NK-92 treated with Interleukin-12 subunit alpha and Interleukin-12 subunit beta, amount 100 ng/mL, for 24 hours (cell line): ENCODE measurements around the gene TJP2.
"Not testable (repeated sequence)": the region's sequence is repeated elsewhere in the genome, so short reads cannot be mapped to it uniquely, and the experiment has no call there.

Source experiments
- DNase-seq: peaks from one replicate; lab custom pipeline; 2025; lab: John Stamatoyannopoulos, UW

TJP2 gene

DNA sequence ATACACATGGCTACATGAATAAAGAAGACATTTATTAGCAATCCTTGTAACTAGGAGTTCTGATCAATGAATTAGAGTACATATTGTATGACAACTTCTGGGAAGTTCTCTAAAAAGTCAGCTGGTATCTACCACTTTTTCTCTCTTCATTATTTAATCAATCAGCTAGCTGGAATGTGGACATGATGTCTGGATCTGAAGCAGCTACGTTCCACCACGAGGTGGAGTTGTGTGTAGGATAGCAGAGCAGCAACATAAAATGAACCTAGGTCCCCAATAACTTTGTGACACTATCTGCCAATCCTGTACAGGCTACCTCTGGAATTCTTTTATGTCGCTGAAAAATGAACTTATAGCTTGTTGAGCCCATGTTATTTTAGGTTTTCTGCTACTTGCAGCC is 118.0 kb downstream of the TJP2 start:
- DNase-seq: no peak

DNA sequence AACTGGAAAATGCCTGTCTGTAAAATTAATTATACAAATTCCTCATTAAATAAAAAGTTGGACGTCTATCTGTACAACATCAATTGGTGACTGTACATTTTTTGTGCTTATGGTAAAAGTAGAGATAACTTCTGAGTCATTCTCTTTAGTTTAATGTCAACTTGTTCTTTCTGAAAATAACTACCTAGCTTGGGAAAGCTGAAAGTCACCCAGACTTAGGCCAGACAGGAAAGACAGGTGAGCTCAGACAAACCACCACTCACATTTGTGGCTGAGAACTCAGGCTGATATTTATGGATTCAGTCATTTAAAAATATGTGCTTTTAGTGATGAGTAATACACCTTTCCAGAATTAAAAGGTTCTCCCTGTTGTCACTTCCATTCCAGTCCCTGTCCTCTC is 119.1 kb downstream of the TJP2 start:
- DNase-seq: no peak

DNA sequence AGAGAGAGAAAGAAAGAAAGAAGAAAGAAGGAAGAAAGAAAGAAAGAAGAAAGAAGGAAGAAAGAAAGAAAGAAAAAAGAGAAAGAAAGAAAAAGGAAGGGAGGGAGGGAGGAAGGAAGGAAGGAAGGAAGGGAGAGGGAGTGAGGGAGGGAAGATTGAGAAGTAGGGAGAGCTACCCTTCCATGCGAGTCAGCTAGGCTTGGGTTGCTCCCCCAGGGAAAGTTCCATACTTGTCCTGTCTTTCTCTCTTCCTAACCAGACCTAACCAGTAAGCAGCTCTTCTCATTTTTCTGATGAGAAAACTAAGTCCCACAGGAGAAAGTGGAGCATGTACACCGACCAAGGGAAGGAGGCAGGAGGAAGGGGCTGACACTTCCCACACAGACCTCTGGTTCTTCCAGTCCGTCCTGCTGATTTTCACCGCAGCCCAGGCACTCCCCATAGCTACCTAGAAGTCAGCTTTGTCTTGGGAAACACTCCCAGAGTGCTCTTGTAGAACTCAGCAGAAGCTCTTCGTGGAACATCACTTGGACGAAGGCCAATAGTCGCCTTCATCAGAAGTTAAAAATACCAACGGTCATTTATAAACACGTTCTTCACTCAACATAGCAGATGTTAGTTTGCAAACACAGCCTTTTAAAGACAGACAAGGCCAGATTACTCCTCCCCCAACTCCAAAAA is 121.9 kb downstream of the TJP2 start:
- no peak for DNase-seq

DNA sequence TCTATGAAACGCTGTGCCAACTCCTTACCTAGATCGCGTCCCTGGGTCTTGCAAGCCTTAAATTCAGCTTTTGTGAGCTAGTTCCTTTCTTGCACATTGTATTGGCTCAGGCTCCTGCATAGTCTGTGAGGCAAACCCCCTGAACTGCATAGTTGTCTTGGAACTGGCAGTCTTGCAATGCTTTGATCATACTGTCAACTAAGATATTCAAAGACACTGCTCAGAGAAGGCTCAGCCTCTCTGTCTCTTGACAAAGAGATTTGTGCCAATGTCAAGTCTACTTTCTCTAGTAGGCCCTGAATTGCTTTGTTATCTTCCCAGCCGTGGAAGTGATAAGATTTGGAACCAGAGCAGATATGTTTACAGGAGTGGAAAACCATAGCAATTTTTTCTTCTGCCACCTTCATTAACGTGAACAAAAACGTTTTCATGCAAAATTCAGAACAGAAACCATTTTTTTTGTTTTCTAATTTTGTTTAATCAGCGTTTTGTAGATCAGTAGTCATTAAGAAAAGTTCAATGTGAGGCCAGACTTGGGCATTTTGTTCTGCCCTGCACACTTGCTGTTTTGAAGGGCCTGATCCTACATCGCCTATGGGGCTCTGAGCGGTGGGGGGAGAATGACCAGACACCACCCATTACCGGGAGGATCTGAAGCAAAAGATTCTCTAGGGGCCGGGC is 123.4 kb downstream of the TJP2 start:
- no peak for DNase-seq

DNA sequence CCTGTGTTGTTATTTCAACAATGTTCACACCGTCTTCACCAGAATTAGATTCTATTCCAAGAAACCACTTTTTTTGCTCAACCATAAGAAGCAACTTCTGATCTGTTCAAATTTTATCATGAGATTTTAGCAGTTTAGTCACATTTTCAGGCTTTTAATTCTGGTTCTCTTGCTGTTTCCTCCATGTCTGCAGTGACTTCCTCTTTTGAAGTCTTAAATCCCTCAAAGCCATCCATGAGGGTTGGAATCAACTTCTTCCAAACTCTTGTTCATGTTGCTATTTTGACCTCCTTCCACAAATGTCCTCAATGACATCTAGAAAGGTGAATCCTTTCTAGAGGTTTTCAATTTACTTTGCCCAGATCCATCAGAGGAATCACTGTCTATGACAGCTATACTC is 125.2 kb downstream of the TJP2 start:
- DNase-seq: no peak

DNA sequence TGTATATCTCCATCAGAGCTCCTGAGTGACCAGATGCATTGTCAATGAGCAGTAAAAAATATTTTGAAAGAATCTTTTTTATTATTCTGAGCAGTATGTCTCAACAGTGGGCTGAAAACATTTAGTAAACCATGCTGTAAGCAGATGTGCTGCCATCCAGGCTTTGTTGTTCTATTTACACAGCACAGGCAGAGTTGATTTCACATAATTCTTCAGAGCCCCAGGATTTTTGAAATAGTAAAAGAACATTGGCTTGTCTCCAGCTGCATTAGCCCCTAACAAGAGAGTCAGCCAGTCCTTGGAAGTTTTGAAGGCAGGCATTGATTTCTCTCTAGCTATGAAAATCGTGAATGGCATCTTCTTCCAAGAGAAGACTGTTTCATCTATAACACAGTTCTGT is 125.7 kb downstream of the TJP2 start:
- no peak for DNase-seq

DNA sequence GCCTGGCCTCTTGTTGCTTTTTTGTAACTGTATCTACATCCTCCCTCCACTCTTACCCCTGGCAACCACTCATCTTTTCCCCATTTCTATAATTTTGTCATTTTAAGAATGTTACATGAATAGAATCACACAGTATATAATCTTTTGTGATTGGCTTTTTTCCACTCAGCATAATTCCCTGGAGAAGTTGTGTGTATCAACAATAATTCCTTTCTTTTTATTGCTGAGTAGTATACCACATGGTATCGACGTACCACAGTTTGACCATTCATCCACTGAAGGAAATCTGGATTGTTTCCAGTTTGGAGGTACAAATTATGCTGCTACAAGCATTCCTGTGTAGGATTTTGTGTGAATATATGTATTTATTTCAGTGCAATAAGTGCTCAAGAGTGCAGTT is 129.3 kb downstream of the TJP2 start:
- DNase-seq: no peak

DNA sequence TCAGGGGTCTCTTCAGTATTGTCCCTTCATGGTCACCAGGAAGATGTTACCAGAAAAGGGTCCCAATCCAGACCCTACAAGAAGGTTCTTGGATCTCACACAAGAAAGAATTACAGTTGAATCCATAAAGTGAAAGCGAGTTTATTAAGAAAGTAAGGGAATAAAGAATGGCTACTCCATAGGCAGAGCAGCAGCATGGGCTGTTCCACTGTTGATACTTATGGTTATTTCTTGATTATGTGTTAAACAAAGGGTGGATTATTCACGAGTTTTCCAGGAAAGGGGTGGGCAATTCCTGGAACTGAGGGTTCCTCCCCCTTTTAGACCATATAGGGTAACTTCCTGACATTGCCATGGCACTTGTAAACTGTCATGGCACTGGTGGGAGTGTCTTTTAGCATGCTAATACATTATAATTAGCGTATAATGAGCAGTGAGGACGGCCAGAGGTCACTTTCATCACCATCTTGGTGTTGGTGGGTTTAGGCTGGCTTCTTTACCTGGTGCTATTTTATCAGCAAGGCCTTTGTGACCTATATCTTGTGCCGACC is 132.9 kb downstream of the TJP2 start:
- DNase-seq: not testable (repeated sequence)

DNA sequence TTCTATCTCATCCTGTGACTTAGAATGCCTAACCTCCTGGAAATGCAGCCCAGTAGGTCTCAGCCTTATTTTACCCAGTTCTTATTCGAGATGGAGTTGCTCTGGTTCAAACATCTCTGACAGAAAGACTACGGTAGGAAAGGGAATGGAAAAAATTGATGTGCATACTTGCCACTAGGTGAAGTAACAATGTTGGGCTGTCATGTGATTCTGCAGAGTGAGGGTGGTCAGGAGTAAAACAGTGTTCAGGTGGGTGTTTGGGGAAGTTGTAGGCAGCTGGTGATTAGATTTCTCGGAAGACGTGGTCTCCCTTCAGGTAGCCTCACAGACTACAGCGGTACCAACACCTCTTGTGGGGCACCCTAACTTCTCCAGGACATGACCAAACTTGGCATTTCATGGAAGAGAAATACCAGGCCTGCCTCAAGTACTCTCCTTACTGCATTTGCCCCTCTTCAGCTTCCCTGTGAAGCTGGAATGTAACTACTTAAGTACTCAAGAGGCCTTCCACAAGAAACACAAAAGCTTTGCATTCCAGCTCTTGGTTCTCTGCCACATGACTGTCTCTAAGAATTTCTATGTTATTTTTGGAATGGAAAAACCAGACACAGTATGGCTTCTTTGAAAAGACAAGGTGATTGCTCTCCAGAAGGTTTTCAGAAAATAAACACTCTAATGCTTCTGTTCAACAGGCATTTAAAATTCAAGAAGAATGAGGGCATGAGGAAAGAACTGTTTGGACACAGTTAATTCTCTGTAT is 133.5 kb downstream of the TJP2 start:
- DNase-seq: no peak

DNA sequence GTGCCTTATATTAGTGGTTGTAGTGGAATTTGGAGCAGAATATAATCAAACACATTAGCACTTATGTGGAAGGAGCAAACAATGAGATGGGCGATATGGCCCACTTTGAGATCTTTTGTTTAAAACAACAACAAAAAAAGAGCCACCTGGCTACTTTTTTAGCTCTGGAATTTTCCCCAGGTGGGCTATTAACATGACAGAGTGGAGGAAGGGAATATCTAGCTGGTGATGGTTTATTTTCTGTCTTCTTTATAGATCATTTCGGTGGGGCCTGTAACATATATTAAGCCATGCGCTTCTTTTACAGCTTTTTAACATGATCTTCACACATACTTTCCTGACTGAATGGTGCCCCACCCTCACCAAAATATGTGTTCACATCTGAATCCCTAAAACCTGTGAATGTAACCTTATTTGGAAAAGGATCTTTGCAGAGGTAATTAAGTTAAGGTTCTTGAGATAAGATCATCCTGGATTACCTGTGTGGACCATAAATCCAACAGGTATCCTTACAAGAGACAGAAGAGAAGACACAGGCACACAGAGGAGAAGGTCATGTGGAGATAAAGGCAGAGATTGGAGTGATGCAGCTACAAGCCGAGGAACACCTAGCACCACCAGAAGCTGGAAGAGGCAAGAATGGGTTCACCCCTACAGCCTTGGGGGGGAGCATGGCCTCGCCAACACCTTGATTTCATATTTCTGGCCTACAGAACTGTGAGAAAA is 134.3 kb downstream of the TJP2 start:
- DNase-seq: no peak

DNA sequence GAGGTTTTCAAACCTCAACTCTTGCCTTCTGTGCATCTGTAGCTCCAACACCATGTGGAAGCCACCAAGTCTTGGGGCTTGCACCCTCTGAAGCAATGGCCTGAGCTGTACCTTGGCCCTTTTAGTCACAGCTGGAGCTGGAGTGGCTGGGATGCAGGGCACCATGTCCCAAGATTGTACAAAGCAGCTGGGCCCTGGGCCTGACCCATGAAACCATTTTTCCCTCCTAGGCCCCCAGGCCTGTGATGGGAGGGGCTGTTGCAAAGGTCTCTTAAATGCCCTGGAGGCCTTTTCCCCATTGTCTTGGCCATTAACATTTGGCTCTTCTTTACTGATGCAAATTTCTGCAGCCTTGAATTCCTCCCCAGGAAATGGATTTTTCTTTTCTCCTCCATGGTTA is 139.1 kb downstream of the TJP2 start:
- DNase-seq: no peak

DNA sequence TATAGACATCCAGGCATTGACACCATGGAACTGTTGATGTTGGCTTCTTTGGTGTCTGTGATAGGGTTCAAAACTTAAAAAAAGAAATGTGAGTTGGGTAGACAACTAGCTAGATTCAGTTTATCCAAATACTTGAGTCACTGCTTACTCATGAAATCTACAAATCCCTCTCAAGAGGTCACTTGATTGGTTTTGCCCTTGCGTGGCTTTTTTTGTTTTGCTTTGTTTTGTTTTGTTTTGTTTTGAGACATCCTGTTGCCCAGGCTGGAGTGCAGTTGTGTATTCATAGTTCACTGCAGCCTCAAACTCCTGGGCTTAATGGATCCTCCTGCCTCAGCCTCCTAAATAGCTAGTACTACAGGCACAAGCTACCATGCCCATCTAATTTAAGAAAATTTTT is 140.5 kb downstream of the TJP2 start:
- DNase-seq: no peak

DNA sequence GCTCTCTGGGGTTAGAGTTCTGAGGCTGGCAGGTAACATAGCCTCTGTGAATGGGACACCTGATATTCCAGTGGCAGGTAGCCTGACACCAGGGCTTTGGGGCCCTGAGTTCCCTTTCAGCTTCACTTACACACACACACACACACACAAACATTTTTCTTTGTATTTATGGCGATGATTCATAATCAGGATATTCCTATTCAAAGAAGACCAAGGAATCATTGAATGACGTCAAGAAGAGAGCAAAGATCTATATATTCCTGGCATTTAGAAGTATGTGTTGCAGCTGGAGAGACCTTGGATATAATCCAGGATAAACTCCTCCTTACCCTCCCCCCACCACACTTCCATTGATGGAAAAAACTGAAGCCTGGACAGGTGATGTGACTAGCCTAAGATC is 143.0 kb downstream of the TJP2 start:
- no peak for DNase-seq

DNA sequence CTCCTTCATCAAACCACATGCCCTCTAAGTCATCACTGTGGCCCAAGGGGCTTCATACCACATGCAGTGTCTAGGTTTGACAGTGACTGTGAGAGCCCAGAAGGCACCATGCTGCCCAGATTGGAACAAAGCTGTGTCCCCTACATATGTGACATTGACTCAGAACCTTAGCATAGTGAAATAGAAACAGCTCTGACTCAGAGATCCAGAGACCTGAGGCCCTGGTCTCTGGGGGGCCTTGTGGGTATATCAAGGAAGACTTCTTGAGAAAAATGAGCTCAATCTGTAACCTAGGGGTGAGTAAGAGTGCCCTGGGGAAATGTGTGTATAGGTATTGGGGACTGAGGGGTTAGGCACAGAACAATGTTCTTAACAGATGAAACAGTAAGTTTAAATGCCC is 143.8 kb downstream of the TJP2 start:
- DNase-seq: no peak

DNA sequence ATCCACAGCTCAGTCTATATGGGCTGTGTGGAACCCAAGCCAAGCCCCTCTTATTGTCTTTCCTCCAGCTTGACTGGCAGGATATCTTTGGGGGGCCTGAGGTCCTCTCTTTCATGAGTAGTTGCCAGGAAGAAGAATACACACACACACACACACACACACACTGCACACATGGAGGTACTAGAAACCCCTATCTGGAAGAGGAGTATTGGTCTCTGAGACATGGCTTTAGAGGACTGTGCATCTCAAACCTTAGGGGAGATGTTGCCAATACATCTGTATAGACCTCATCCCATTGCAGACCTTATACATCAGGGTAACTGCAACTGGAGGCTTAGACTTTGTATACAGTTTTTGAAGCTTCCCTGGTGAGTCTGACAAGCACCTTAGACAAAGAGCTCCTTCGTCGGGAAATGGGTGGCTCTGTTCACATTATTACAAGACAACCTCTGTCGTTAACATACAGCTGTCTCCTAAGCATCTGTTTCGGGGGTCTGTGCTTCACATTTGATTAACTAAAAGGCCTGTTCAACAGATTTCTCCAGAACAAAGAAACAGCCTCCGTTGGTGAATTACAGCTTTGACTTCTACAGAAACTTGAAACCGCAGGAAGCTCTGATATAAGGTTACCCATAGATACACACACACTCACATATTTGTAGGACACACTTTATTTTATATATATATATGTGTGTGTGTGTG is 145.4 kb downstream of the TJP2 start:
- DNase-seq: no peak

DNA sequence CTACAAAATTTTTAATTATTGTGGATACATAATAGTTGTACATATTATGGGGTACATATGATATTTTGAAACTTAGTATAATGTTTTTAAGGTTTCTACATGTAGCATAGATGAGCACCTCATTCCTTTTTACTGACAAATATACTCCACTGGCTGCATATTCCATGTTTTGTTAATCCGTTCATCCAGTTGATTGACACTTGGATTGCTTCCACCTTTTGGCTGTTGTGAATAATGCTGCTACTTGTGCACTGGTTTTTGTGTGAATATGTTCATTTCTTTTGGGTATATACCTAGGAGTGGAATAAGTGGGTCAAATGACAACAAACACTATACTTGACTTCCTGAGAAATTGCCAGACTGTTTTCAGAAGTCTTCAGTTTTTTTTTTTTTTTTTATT is 148.2 kb downstream of the TJP2 start:
- DNase-seq: no peak

DNA sequence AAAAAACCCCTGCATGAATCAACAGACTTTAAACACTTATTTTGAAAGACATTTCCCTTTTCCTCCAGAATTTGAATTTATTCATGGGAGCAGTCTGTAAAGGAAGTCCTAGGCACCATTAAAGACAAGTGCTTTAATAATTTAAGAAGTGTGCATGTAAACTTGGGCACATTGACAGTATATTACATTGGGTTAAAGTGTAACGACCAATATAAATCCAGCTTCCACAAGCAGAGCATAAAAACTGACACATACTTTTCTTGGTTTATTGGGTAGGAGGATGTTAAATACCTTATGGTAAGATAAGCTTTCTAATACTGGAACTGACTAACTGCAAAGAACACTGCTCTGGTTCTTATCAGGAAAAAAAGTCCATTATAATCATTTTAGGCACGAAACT is 149.8 kb downstream of the TJP2 start:
- DNase-seq: no peak
